ENCODE results near the gene PGC.

- no peak for TF ChIP-seq CTCF (IDR thresholded peaks at IDR 0.05; ENCODE audit: low read depth, low read length)
- no peak for TF ChIP-seq MYC (IDR thresholded peaks at IDR 0.05; ENCODE audit: low read depth, low read length)
These were observed 18.2 kb downstream of the PGC start for GRCh38 chr6:41728954-41729353.
